Esophagus squamous epithelium (tissue), 5 donors: ENCODE data around the gene ENOPH1. TPM values are rescaled to one million over a fixed set of nuclear protein-coding genes. Genes with fewer than 3 reads are reported as not detected.

Source experiments
- DNase-seq: peaks from one replicate; lab custom pipeline; 2025; lab: John Stamatoyannopoulos, UW
- H3K27ac ChIP-seq, 4 donors: fragments of 200-600 bp; sonication (generic); one replicate each; pipeline ENCODE4 v1.5.1; 2016 to 2019; ENCODE audit warnings: mild to moderate bottlenecking in 1 of 4
- H3K27me3 ChIP-seq, 4 donors: fragments of 200-600 bp; sonication (generic); 1 replicate in 3 of 4; 2 replicates in 1 of 4; pipeline versions ENCODE4 v1.5.1 to v1.6.0; 2017 to 2021; ENCODE audit warnings: antibody characterized with exemption in 1 of 4
- H3K36me3 ChIP-seq, 3 donors: fragments of 200-600 bp; sonication (generic); one replicate each; pipeline ENCODE4 v1.5.1; 2016 to 2019
- H3K4me1 ChIP-seq, 3 donors: fragments of 200-600 bp; sonication (generic); one replicate each; pipeline ENCODE4 v1.5.1; 2017 to 2019
- H3K4me3 ChIP-seq, 4 donors: fragments of 200-600 bp; sonication (generic); 1 replicate in 3 of 4; 2 replicates in 1 of 4; pipeline ENCODE4 v1.5.1; 2016 to 2019; ENCODE audit warnings: mild to moderate bottlenecking in 2 of 4, moderate library complexity in 1 of 4
- H3K9me3 ChIP-seq, 3 donors: fragments of 200-600 bp; sonication (generic); one replicate each; pipeline ENCODE4 v1.5.1; 2016 to 2019
- POLR2A ChIP-seq, 4 donors: fragments of 450-650 bp; IDR thresholded peaks; one replicate each; pipeline ENCODE4 v1.6.1; 2017; ENCODE audit warnings: antibody characterized with exemption in 4 of 4, mild to moderate bottlenecking in 4 of 4, moderate library complexity in 3 of 4
- WGBS, 2 donors: methylation state at CpG; one replicate each; pipeline ENCODE4 v1.1.5; 2018; 5-methylcytosine and 5-hydroxymethylcytosine counted together
- intact Hi-C: fragments of 100-400 bp; cut with DNase I; formaldehyde crosslinking; loops from one replicate; pipeline ENCODE4 v1.15.0; 2022
- total RNA-seq, 4 donors: library from RNA; depleted of rRNA; stranded (reverse); fragments of >200 nt; gene quantifications; one replicate each; pipeline ENCODE4 v1.1.0, GENCODE V29; 2016
- TF ChIP-seq, protein P1 (sequence below), 6 experiments: fragments of 450-650 bp in 4 of 6; fragments of 200-600 bp in 2 of 6; sonication (generic) in 2 of 6; IDR thresholded peaks; one replicate each; pipeline ENCODE4 v1.5.1; 2016 to 2019; ENCODE audit warnings: antibody characterized with exemption in 6 of 6, mild to moderate bottlenecking in 4 of 6, moderate library complexity in 4 of 6
- donor health status: DM: yes; HTN: yes; CAD: no.

ENOPH1 gene
- total RNA-seq, 4 donors from 2014 or later = 21.3 to 39.8 (median 29.9) TPM

DNA sequence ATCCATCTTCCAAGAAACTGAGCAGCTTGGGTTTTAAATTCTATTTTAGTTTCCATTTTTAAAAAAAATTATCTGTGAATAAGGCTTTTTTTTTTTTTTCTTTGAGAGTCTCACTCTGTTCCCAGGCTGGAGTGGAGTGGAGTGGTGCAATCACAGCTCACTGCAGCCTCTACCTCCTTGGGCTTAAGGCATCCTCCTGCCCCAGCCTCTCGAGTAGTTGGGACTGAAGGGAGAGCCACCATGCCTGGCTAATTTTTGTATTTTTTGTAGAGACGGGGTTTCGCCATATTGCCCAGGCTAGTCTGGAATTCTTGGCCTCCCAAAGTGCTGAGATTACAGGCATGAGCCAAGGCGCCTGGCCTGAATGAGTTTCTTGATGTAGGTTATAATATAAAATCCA is 1.4 kb downstream of the ENOPH1 start:
- DNase-seq = no peak
- H3K4me1 ChIP-seq = peaks cover 3 to 54% (median 25%) of the 10 kb centered on the region in 3 donors
- H3K27ac ChIP-seq = peak overlapping the region in 2 of 4 donors; percentile 97 to 100
- intact Hi-C loops = no loop called here
- 77 to 92% methylated on average over 3 to 4 of the region's 4 CpGs for WGBS, 2 donors
- peak overlapping the region in 2 of 4 donors; percentile 81 to 95 for H3K4me3 ChIP-seq
- no peaks in the 10 kb centered on the region for H3K9me3 ChIP-seq
- no peaks in the 10 kb centered on the region for H3K27me3 ChIP-seq
- peaks cover 0 to 21% (median 1%) of the 10 kb centered on the region in 3 donors for H3K36me3 ChIP-seq
- no peak for TF ChIP-seq POLR2A (IDR thresholded peaks at IDR 0.05)
- TF ChIP-seq, protein P1, sequence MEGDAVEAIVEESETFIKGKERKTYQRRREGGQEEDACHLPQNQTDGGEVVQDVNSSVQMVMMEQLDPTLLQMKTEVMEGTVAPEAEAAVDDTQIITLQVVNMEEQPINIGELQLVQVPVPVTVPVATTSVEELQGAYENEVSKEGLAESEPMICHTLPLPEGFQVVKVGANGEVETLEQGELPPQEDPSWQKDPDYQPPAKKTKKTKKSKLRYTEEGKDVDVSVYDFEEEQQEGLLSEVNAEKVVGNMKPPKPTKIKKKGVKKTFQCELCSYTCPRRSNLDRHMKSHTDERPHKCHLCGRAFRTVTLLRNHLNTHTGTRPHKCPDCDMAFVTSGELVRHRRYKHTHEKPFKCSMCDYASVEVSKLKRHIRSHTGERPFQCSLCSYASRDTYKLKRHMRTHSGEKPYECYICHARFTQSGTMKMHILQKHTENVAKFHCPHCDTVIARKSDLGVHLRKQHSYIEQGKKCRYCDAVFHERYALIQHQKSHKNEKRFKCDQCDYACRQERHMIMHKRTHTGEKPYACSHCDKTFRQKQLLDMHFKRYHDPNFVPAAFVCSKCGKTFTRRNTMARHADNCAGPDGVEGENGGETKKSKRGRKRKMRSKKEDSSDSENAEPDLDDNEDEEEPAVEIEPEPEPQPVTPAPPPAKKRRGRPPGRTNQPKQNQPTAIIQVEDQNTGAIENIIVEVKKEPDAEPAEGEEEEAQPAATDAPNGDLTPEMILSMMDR (IDR thresholded peaks at IDR 0.05) = no peak

DNA sequence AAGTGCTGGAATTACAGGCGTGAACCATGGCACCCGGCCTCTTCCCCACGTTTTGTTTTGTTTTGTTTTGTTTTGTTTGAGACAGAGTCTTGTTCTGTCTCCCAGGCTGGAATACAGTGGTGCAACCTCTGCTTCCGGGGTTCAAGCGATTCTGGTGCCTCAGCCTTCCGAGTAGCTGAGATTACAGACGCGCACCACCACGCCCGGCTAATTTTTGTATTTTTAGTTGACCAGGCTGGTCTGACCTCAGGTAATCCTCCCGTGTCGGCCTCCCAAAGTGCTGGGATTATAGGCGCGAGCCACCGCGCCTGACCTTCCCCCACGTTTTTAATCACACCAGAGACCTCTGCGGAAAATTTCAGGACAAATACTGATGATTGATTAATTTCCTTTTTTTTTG is 2.2 kb downstream of the ENOPH1 start:
- H3K27me3 ChIP-seq = no peaks in the 10 kb centered on the region
- H3K4me1 ChIP-seq = peaks cover 0 to 54% (median 25%) of the 10 kb centered on the region in 3 donors
- no peak overlapping the region for H3K27ac ChIP-seq
- no peak overlapping the region for H3K4me3 ChIP-seq
- intact Hi-C loops = no loop called here
- TF ChIP-seq, protein P1 (IDR thresholded peaks at IDR 0.05) = no peak
- TF ChIP-seq POLR2A (IDR thresholded peaks at IDR 0.05) = no peak
- 80 to 83% methylated on average over 15 to 18 of the region's 18 CpGs for WGBS, 2 donors
- peaks cover 0 to 13% (median 0%) of the 10 kb centered on the region in 3 donors for H3K36me3 ChIP-seq
- DNase-seq = no peak
- H3K9me3 ChIP-seq = no peaks in the 10 kb centered on the region

DNA sequence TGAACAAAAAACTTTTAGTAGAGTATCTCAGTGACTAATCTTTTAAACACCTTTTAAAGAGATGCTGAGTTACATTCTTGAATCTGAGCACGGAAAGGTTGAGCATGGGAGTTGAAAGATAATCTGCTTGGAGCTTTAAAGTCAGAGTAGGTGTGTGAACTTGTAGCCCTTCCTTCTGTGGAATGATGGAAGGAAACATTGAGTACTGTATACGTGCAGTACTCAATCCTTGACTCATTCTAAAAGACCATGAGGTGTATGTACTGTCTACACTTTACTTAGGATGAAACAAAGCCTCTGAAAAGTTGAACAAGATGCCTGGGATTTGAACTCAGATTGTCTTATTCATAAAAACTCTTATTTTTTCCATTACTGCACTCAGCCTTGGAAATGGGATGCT is 3.4 kb downstream of the ENOPH1 start:
- peaks cover 0 to 57% (median 19%) of the 10 kb centered on the region in 3 donors for H3K4me1 ChIP-seq
- no peak for DNase-seq
- WGBS, 2 donors = 57 to 66% methylated on average over 2 of the region's 2 CpGs

DNA sequence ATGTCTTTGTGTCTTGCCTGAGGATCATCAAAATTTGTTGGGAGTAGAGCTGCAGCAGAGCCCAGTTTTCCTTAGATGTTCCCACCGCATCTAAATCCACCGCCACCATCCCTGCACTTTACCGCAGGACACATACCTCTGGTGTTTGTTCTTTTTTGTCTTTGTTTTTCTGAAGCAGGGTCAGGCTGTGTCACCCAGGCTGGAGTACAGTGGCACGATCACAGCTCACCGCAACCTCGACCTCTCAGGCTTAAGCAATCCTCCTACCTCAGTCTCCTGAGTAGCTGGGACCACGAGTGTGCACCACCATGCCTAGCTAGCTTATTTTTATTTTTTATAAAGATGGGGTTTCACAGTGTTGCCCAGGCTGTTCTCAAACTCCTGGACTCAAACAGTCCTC is 4.6 kb downstream of the ENOPH1 start:
- Histone ChIP-seq H3K4me1 (peaks cover 0 to 67% (median 19%) of the 10 kb centered on the region in 3 donors), H3K27ac (no peak overlapping the region), H3K36me3 (peaks cover 0 to 7% (median 0%) of the 10 kb centered on the region in 3 donors), H3K9me3 (no peaks in the 10 kb centered on the region), H3K27me3 (no peaks in the 10 kb centered on the region), H3K4me3 (no peak overlapping the region)
- DNase-seq = no peak
- 91 to 95% methylated on average over 7 of the region's 7 CpGs for WGBS, 2 donors
- TF ChIP-seq, protein P1 (IDR thresholded peaks at IDR 0.05) = no peak
- intact Hi-C loops = no loop called here

More for the DNA sequence above, 3.4 kb downstream of the ENOPH1 start:
- H3K27me3 ChIP-seq = no peaks in the 10 kb centered on the region
- H3K27ac ChIP-seq = no peak overlapping the region
- H3K4me3 ChIP-seq = no peak overlapping the region
- TF ChIP-seq POLR2A (IDR thresholded peaks at IDR 0.05) = no peak
- TF ChIP-seq, protein P1 (IDR thresholded peaks at IDR 0.05) = no peak
- H3K36me3 ChIP-seq = peaks cover 0 to 7% (median 0%) of the 10 kb centered on the region in 3 donors
- intact Hi-C loops = no loop called here
- H3K9me3 ChIP-seq = no peaks in the 10 kb centered on the region

DNA sequence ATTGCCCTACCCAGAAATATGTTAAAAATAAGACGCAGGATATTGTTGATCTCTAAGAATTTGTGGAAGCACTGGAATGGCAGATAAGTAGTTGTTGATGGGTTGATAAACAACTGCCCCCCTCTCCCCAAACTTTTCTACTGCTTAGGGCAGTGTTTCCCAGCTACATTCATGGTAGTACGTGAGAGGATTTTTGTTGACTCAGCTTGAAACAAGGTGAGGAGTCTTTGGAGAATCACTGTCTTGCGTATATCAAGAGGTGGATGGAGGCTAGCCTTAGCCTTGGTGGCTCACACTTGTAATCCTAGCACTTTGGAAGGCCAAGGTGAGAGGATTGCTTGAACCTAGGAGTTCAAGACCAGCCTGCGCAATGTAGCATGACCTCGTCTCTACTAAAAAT is 5.7 kb downstream of the ENOPH1 start:
- no peaks in the 10 kb centered on the region for H3K27me3 ChIP-seq
- H3K27ac ChIP-seq = peak overlapping the region in 1 of 4 donors; percentile 61
- intact Hi-C loops = no loop called here
- TF ChIP-seq, protein P1 (IDR thresholded peaks at IDR 0.05) = no peak
- TF ChIP-seq POLR2A (IDR thresholded peaks at IDR 0.05) = no peak
- H3K9me3 ChIP-seq = no peaks in the 10 kb centered on the region
- H3K4me1 ChIP-seq = peaks cover 0 to 74% (median 19%) of the 10 kb centered on the region in 3 donors
- H3K4me3 ChIP-seq = no peak overlapping the region
- 79 to 81% methylated on average over 4 to 5 of the region's 5 CpGs for WGBS, 2 donors
- peaks cover 0 to 7% (median 0%) of the 10 kb centered on the region in 3 donors for H3K36me3 ChIP-seq
- DNase-seq = no peak
